PC-9 (cell line): ENCODE data around the gene SALL1. TPM values are rescaled to one million over a fixed set of nuclear protein-coding genes. Genes with fewer than 3 reads are reported as not detected.

Source experiments
- BruUV-seq: library from RNA; stranded (reverse); fragments of 400-500 nt; replicated peaks from 2 replicates; lab custom pipeline; 2021; lab: Mats Ljungman, UMichigan
- CTCF ChIA-PET: fragments of 300-600 bp; sonication (Branson Sonifier 250); formaldehyde crosslinking; loops from one replicate; lab custom pipeline; 2022; ENCODE audit warnings: antibody characterized with exemption; lab: Charles Lee
- POLR2A ChIA-PET: fragments of 300-600 bp; sonication (Branson Sonifier 250); formaldehyde crosslinking; loops from one replicate; lab custom pipeline; 2022; ENCODE audit warnings: antibody characterized with exemption; ENCODE audit not compliant: unreplicated experiment; lab: Charles Lee
- DNase-seq, 2 experiments: peaks; one replicate each; pipeline versions ENCODE4 v3.0.0 to v3.0.0-alpha.2; 2015 to 2022; ENCODE audit warnings: mixed read lengths in 1 of 2
- H2AFZ ChIP-seq: fragments of 200-600 bp; sonication (generic); 2 replicates; pipeline ENCODE4 v1.8.1; 2017; ENCODE audit warnings: antibody characterized with exemption
- H3F3A ChIP-seq: fragments of 200-600 bp; sonication (generic); 2 replicates; pipeline ENCODE4 v1.8.1; 2017; ENCODE audit warnings: antibody characterized with exemption, mild to moderate bottlenecking, low read depth; ENCODE audit not compliant: insufficient read depth
- H3K27ac ChIP-seq: fragments of 200-600 bp; sonication (generic); 2 replicates; pipeline ENCODE4 v1.6.1; 2016; ENCODE audit warnings: mixed run types
- H3K27me3 ChIP-seq: fragments of 200-600 bp; sonication (generic); 2 replicates; pipeline ENCODE4 v1.6.1; 2016; ENCODE audit warnings: low read depth, mixed run types; ENCODE audit not compliant: insufficient read depth
- H3K36me3 ChIP-seq: fragments of 200-600 bp; sonication (generic); 2 replicates; pipeline ENCODE4 v1.6.1; 2016; ENCODE audit warnings: low read depth, mixed run types
- H3K4me1 ChIP-seq: fragments of 200-600 bp; sonication (generic); replicated peaks from 2 replicates; pipeline ENCODE4 v1.6.1; 2016; ENCODE audit warnings: mixed run types; ENCODE audit not compliant: insufficient read depth
- H3K4me2 ChIP-seq: fragments of 200-600 bp; sonication (generic); 2 replicates; pipeline ENCODE4 v1.6.1; 2017; ENCODE audit warnings: mixed run types
- H3K4me3 ChIP-seq: fragments of 200-600 bp; sonication (generic); 2 replicates; pipeline ENCODE4 v1.6.1; 2016; ENCODE audit warnings: mixed run types
- H3K79me2 ChIP-seq: fragments of 200-600 bp; sonication (generic); 2 replicates; pipeline ENCODE4 v1.6.1; 2017; ENCODE audit warnings: low read depth, mixed run types
- H3K9me2 ChIP-seq: fragments of 200-600 bp; sonication (generic); 2 replicates; pipeline ENCODE4 v1.8.1; 2017; ENCODE audit warnings: mild to moderate bottlenecking; ENCODE audit not compliant: insufficient read depth
- H3K9me3 ChIP-seq: fragments of 200-600 bp; sonication (generic); 2 replicates; pipeline ENCODE4 v1.8.1; 2016; ENCODE audit warnings: low read depth; ENCODE audit not compliant: insufficient read depth
- H4K20me1 ChIP-seq: fragments of 200-600 bp; sonication (generic); 2 replicates; pipeline ENCODE4 v1.8.1; 2017; ENCODE audit not compliant: insufficient read depth
- EZH2 ChIP-seq: fragments of 200-600 bp; sonication (generic); IDR thresholded peaks from 2 replicates; pipeline ENCODE4 v1.8.0; 2017; ENCODE audit warnings: antibody characterized with exemption, low read depth
- intact Hi-C: fragments of 100-400 bp; cut with micrococcal nuclease; formaldehyde crosslinking; loops from one replicate; pipeline ENCODE4 v1.10.0; 2022; ENCODE audit not compliant: unreplicated experiment
- total RNA-seq: library from RNA; stranded (reverse); gene quantifications from 2 replicates; pipeline ENCODE4 v1.2.3, GENCODE V29; 2021
- TF ChIP-seq, protein P1 (sequence below): fragments of 200-600 bp; sonication (generic); conservative IDR thresholded peaks from 2 replicates; pipeline ENCODE4 v1.6.1; 2017; ENCODE audit warnings: mixed run types, antibody characterized with exemption, mild to moderate bottlenecking, moderate library complexity

Gene SALL1
- total RNA-seq, 1 experiment from 2014 or later, result not detected

DNA sequence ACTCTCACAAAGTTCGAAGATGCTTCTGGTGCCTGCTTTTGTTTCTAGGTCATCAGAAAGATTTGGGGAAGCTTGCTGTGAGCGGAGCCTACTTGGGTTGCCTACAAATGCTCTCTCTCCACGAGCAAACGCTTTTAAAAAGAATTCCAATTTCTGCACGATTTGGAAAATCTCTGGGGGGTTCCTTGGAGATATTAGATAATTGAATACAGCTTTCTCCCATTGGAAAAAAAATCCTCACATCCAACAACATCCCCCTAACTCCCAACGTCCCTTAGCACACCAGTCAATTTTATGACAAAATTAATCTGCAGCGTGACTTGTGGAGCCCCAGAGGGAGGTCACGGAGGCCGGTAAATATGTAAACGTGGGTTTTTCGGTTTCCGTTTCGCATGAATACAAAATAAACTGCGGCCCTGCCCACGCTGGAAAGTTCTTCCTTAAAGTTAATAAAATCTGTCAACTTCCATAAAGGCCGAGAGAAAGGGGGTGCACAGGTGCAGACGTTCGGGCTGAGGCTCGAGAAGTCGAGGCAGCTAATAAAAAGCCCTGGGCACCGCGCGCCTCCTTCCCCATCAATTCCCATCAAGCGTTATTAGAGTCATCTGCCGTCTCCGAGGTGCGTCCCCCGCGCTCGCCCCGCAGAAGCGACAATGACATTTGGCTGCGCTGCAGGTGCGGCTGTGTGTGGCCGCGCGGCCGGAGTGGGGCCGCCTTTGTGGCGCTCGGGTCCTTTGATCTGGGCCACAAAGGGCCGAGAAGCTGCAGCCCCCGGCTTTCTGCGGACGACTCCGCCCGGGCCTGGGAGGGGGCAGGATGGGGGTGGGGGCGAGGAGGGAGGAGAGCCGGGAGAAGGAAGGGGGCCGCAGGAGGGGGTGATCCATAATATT is 37.6 kb downstream of the SALL1 start:
- POLR2A ChIA-PET, result no interaction called here
- intact Hi-C loops, result no loop called here
- no peak overlapping the region for H3K4me3 ChIP-seq
- CTCF ChIA-PET, result no interaction called here
- no peak overlapping the region for H2AFZ ChIP-seq
- H3K36me3 ChIP-seq, result no peaks in the 10 kb centered on the region
- H3K27me3 ChIP-seq, result peaks cover 39% of the 10 kb centered on the region
- H3K27ac ChIP-seq, result no peak overlapping the region
- no peak for DNase-seq
- H3K9me3 ChIP-seq, result no peaks in the 10 kb centered on the region
- H3K4me2 ChIP-seq, result no peak overlapping the region
- H3K9me2 ChIP-seq, result no peaks in the 10 kb centered on the region
- H3K79me2 ChIP-seq, result no peaks in the 10 kb centered on the region
- BruUV-seq, result no TSS peak
- TF ChIP-seq EZH2, result no peak
- TF ChIP-seq, protein P1, sequence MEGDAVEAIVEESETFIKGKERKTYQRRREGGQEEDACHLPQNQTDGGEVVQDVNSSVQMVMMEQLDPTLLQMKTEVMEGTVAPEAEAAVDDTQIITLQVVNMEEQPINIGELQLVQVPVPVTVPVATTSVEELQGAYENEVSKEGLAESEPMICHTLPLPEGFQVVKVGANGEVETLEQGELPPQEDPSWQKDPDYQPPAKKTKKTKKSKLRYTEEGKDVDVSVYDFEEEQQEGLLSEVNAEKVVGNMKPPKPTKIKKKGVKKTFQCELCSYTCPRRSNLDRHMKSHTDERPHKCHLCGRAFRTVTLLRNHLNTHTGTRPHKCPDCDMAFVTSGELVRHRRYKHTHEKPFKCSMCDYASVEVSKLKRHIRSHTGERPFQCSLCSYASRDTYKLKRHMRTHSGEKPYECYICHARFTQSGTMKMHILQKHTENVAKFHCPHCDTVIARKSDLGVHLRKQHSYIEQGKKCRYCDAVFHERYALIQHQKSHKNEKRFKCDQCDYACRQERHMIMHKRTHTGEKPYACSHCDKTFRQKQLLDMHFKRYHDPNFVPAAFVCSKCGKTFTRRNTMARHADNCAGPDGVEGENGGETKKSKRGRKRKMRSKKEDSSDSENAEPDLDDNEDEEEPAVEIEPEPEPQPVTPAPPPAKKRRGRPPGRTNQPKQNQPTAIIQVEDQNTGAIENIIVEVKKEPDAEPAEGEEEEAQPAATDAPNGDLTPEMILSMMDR, result no peak
- no peaks in the 10 kb centered on the region for H4K20me1 ChIP-seq
- H3F3A ChIP-seq, result no peaks in the 10 kb centered on the region
- H3K4me1 ChIP-seq, result no peaks in the 10 kb centered on the region

DNA sequence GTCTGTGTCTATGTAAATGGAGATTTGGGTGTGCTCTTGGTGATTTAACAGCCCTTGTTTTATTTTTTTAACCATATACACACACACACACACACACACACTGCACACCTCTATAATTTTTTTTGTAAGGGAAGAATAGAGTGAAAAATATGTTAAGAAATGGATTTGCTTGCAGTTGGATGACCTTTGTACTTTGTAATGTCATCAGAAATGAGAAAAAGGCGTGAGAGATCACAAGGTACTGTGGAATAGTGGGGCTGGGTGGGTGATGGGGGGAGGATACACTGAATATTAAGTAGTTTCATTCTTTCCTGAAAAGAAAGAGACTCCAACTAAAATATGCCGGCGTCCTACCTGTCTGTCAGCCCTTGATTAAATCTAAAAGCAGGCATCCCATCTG is 38.7 kb downstream of the SALL1 start:
- no peaks in the 10 kb centered on the region for H3K4me1 ChIP-seq
- ChIA-PET CTCF (no interaction called here), POLR2A (no interaction called here)
- TF ChIP-seq, protein P1, result no peak
- TF ChIP-seq EZH2, result no peak
- H3K27ac ChIP-seq, result no peak overlapping the region
- H3K4me3 ChIP-seq, result no peak overlapping the region
- no TSS peak for BruUV-seq
- intact Hi-C loops, result no loop called here
- no peaks in the 10 kb centered on the region for H3K9me3 ChIP-seq
- H3K9me2 ChIP-seq, result no peaks in the 10 kb centered on the region
- H4K20me1 ChIP-seq, result no peaks in the 10 kb centered on the region
- no peak overlapping the region for H3K4me2 ChIP-seq
- H2AFZ ChIP-seq, result no peak overlapping the region
- H3F3A ChIP-seq, result no peaks in the 10 kb centered on the region
- DNase-seq, result no peak
- H3K27me3 ChIP-seq, result peaks cover 39% of the 10 kb centered on the region
- no peaks in the 10 kb centered on the region for H3K79me2 ChIP-seq
- no peaks in the 10 kb centered on the region for H3K36me3 ChIP-seq

DNA sequence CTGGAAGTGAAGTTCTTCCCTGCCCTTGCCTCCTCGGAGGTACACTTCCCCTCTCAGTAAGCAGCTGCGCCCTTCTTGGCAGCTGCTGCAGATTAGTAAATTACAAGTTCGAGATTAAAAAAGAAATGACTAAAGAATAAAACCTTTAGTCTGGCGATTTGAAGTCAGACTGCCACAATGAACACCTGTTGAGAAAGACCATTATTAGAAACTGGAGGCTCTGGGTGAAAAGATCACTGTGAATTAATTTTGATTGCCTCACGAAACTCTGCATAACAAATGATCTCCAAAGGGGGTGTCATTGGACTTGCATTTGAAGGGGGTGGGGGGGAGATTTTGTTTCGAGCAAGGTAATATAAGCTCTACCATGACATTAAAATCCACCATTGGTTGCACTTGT is 39.3 kb downstream of the SALL1 start:
- H3K4me2 ChIP-seq, result no peak overlapping the region
- H3K27ac ChIP-seq, result no peak overlapping the region
- H3K4me3 ChIP-seq, result no peak overlapping the region
- intact Hi-C loops, result no loop called here
- ChIA-PET CTCF (no interaction called here), POLR2A (no interaction called here)
- no peak overlapping the region for H2AFZ ChIP-seq
- no peaks in the 10 kb centered on the region for H3K9me3 ChIP-seq
- H3F3A ChIP-seq, result no peaks in the 10 kb centered on the region
- BruUV-seq, result no TSS peak
- H3K36me3 ChIP-seq, result no peaks in the 10 kb centered on the region
- DNase-seq, result no peak
- TF ChIP-seq, protein P1, result no peak
- no peak for TF ChIP-seq EZH2
- H3K4me1 ChIP-seq, result no peaks in the 10 kb centered on the region
- H4K20me1 ChIP-seq, result no peaks in the 10 kb centered on the region
- no peaks in the 10 kb centered on the region for H3K9me2 ChIP-seq
- no peaks in the 10 kb centered on the region for H3K79me2 ChIP-seq
- H3K27me3 ChIP-seq, result peaks cover 39% of the 10 kb centered on the region
